GM23338 (cell line): ENCODE data around the gene AFF1. TPM values are rescaled to one million over a fixed set of nuclear protein-coding genes. Genes with fewer than 3 reads are reported as not detected.
"Not testable (repeated sequence)": the region's sequence is repeated elsewhere in the genome, so short reads cannot be mapped to it uniquely, and the experiment has no call there.

ENCODE experiments used
- ATAC-seq: fragments of 200-7000 bp; cut with Tn5 transposase; 3 replicates; pipeline ENCODE4 v1.9.1; 2020
- DNase-seq: peaks from one replicate; pipeline ENCODE4 v3.0.0-alpha.2; 2015; ENCODE audit warnings: low spot score
- H2AFZ ChIP-seq: fragments of 200-600 bp; sonication (generic); 2 replicates; pipeline ENCODE4 v1.8.0; 2016; ENCODE audit warnings: antibody characterized with exemption, mild to moderate bottlenecking, moderate library complexity
- H3F3A ChIP-seq: fragments of 200-600 bp; sonication (generic); replicated peaks from 2 replicates; pipeline ENCODE4 v1.8.0; 2017; ENCODE audit warnings: antibody characterized with exemption, mixed run types, low read depth
- H3K27ac ChIP-seq: fragments of 200-600 bp; sonication (generic); 2 replicates; pipeline ENCODE4 v1.6.1; 2016; ENCODE audit warnings: low read depth
- H3K27me3 ChIP-seq: fragments of 200-600 bp; sonication (generic); 2 replicates; pipeline ENCODE4 v1.8.0; 2016; ENCODE audit warnings: mild to moderate bottlenecking, mixed run types, moderate library complexity; ENCODE audit not compliant: insufficient read depth
- H3K36me3 ChIP-seq: fragments of 200-600 bp; sonication (generic); 2 replicates; pipeline ENCODE4 v1.8.0; 2016; ENCODE audit warnings: mild to moderate bottlenecking; ENCODE audit not compliant: insufficient read depth
- H3K4me1 ChIP-seq: fragments of 200-600 bp; sonication (generic); 2 replicates; pipeline ENCODE4 v1.8.0; 2016; ENCODE audit warnings: mild to moderate bottlenecking, moderate library complexity; ENCODE audit not compliant: insufficient read depth
- H3K4me2 ChIP-seq: fragments of 200-600 bp; sonication (generic); 2 replicates; pipeline ENCODE4 v1.7.1; 2017; ENCODE audit warnings: mixed run types
- H3K4me3 ChIP-seq: fragments of 200-600 bp; sonication (generic); 2 replicates; pipeline ENCODE4 v1.6.1; 2016; ENCODE audit warnings: mixed run types
- H3K79me2 ChIP-seq: fragments of 200-600 bp; sonication (generic); replicated peaks from 2 replicates; pipeline ENCODE4 v1.8.0; 2017; ENCODE audit warnings: mild to moderate bottlenecking; ENCODE audit not compliant: insufficient read depth
- H3K9me2 ChIP-seq: fragments of 200-600 bp; sonication (generic); 2 replicates; pipeline ENCODE4 v1.8.0; 2017; ENCODE audit not compliant: insufficient read depth
- H4K20me1 ChIP-seq: fragments of 200-600 bp; sonication (generic); replicated peaks from 2 replicates; pipeline ENCODE4 v1.8.0; 2017; ENCODE audit warnings: mild to moderate bottlenecking; ENCODE audit not compliant: insufficient read depth
- H3K27ac Mint-ChIP-seq: 2 replicates; pipeline ENCODE4 v1.8.0; 2020; ENCODE audit warnings: inconsistent platforms, mild to moderate bottlenecking, moderate library complexity, mixed read lengths
- H3K27me3 Mint-ChIP-seq: 3 replicates; pipeline ENCODE4 v1.8.0; 2022; ENCODE audit warnings: low read depth, mild to moderate bottlenecking, moderate library complexity, mixed read lengths, inconsistent platforms; ENCODE audit not compliant: insufficient read depth, poor library complexity
- H3K36me3 Mint-ChIP-seq: 3 replicates; pipeline ENCODE4 v1.8.0; 2021; ENCODE audit warnings: low read depth, mild to moderate bottlenecking, inconsistent platforms, moderate library complexity, mixed read lengths
- H3K4me1 Mint-ChIP-seq: 3 replicates; pipeline ENCODE4 v1.8.0; 2020; ENCODE audit warnings: mild to moderate bottlenecking, inconsistent platforms, mixed read lengths
- H3K4me3 Mint-ChIP-seq: 3 replicates; pipeline ENCODE4 v1.8.0; 2021; ENCODE audit warnings: moderate library complexity, mild to moderate bottlenecking, inconsistent platforms, mixed read lengths
- H3K9me3 Mint-ChIP-seq: 3 replicates; pipeline ENCODE4 v1.8.0; 2020; ENCODE audit warnings: moderate library complexity, mild to moderate bottlenecking, inconsistent platforms, mixed read lengths
- ETS1 ChIP-seq: IDR thresholded peaks from 2 replicates; pipeline ENCODE4 v1.6.1; 2016; ENCODE audit warnings: antibody characterized with exemption
- EZH2 ChIP-seq: fragments of 200-600 bp; sonication (generic); IDR thresholded peaks from one replicate; pipeline ENCODE4 v1.8.0; 2017; ENCODE audit warnings: antibody characterized with exemption, mild to moderate bottlenecking, low read depth; ENCODE audit not compliant: unreplicated experiment
- EZH2phosphoT487 ChIP-seq: fragments of 200-600 bp; sonication (generic); IDR thresholded peaks from one replicate; pipeline ENCODE4 v1.8.1; 2018; ENCODE audit warnings: antibody characterized with exemption; ENCODE audit not compliant: unreplicated experiment
- POLR2AphosphoS5 ChIP-seq: IDR thresholded peaks from 2 replicates; pipeline ENCODE4 v1.6.1; 2016; ENCODE audit warnings: antibody characterized with exemption, low read depth
- REST ChIP-seq: IDR thresholded peaks from one replicate; pipeline ENCODE4 v1.6.1; 2018; ENCODE audit warnings: antibody characterized with exemption; ENCODE audit not compliant: unreplicated experiment
- ZNF331 ChIP-seq: fragments of 250-450 bp; sonication (Bioruptor Pico); IDR thresholded peaks from 2 replicates; pipeline ENCODE4 v1.5.0; 2020; ENCODE audit warnings: low read depth, mild to moderate bottlenecking, moderate library complexity
- polyA plus RNA-seq: library from polyadenylated mRNA; unstranded; fragments of >200 nt; fragmentation: Nextera tagmentation; extraction: Ambion mirVana; gene quantifications from 2 replicates; pipeline ENCODE4 v1.2.1, GENCODE V29; 2016
- total RNA-seq: library from RNA; depleted of rRNA; stranded (reverse); fragments of >200 nt; shearing (Covaris generic); gene quantifications from 2 replicates; pipeline ENCODE4 v1.2.3, GENCODE V29; 2014
- TF ChIP-seq, protein P1 (sequence below), 2 experiments: fragments of 200-600 bp in 1 of 2; sonication (generic) in 1 of 2; conservative IDR thresholded peaks; 2 replicates each; pipeline versions ENCODE4 v1.5.1 to v1.6.1; 2016 to 2017; ENCODE audit warnings: antibody characterized with exemption in 2 of 2, low read depth in 2 of 2, mild to moderate bottlenecking in 2 of 2, moderate library complexity in 1 of 2

Gene AFF1
- total and polyA plus RNA-seq, 2 experiments from 2014 or later, result 42.6 to 67.2 TPM

DNA sequence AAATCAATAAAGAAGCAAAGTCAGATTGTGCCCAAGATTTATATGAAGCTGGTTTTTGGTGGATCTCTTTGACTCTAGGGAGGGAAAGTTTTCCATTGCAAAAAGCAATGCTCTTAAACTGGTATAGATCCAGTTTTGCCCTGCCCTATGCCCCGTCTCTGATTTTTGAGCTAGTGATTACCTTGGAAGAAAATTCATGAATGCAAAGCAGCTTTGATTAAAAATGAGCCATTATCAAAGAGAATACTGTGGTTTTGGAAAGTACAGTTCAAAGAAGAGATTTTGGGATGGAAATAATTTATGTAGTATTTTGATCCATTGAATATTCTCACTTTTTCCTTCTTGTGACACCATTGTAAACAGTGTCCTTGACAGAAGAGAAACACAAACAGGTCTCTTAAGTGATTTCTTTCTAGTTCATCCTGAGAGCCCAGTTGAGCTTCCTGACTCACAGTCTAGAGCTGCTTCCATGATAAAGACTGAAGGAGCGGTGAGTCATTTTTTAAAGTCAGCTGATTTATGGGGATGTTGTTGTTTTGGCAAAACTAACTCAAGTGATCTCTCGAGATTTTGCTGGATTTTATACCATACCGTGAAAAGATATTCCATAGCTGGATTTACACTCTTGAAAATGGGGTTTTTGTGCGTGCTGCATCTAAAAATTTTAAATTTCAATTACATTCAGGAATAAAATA lies 76.7 kb downstream of the AFF1 start:
- Histone ChIP-seq H4K20me1 (peaks cover 15% of the 10 kb centered on the region), H3K27ac (peak overlapping the region; percentile 75), H3K4me2 (peak overlapping the region; percentile 48), H3K27me3 (peaks cover 11% of the 10 kb centered on the region), H3F3A (no peaks in the 10 kb centered on the region), H3K79me2 (peaks cover 91% of the 10 kb centered on the region), H3K36me3 (no peaks in the 10 kb centered on the region), H3K4me3 (no peak overlapping the region), H3K9me2 (no peaks in the 10 kb centered on the region), H3K4me1 (peaks cover 75% of the 10 kb centered on the region), H2AFZ (no peak overlapping the region)
- TF ChIP-seq ZNF331 (CRISPR knock-in tag), result no peak
- no peak for TF ChIP-seq POLR2AphosphoS5
- no peak for TF ChIP-seq REST
- TF ChIP-seq EZH2phosphoT487, result no peak
- ATAC-seq (no peak; the same call in 2 of the 3 replicates), DNase-seq (peak; percentile 75)
- no peaks in the 10 kb centered on the region for H3K9me3 Mint-ChIP-seq
- H3K4me1 Mint-ChIP-seq, result peaks cover 76% of the 10 kb centered on the region
- H3K27me3 Mint-ChIP-seq, result peaks cover 15% of the 10 kb centered on the region
- H3K36me3 Mint-ChIP-seq, result no peaks in the 10 kb centered on the region
- H3K27ac Mint-ChIP-seq, result peak overlapping the region; percentile 91
- peak overlapping the region; percentile 42; the same call in 2 of the 3 replicates for H3K4me3 Mint-ChIP-seq

GRCh38 chr4:87012265-87012953 lies 77.6 kb downstream of the AFF1 start:
- Histone ChIP-seq H3K27ac (peak overlapping the region; percentile 75), H4K20me1 (peaks cover 15% of the 10 kb centered on the region), H3K4me3 (no peak overlapping the region), H3F3A (no peaks in the 10 kb centered on the region), H3K9me2 (no peaks in the 10 kb centered on the region), H3K79me2 (peaks cover 100% of the 10 kb centered on the region), H3K4me1 (peaks cover 76% of the 10 kb centered on the region), H3K36me3 (no peaks in the 10 kb centered on the region), H3K4me2 (0 out of 2 replicates have a peak overlapping the region, but pooled peaks have one; percentile 48), H2AFZ (no peak overlapping the region), H3K27me3 (peaks cover 11% of the 10 kb centered on the region)
- H3K36me3 Mint-ChIP-seq, result no peaks in the 10 kb centered on the region
- no peak overlapping the region for H3K4me3 Mint-ChIP-seq
- peaks cover 78% of the 10 kb centered on the region for H3K4me1 Mint-ChIP-seq
- no peak for TF ChIP-seq EZH2
- TF ChIP-seq ETS1, result no peak
- TF ChIP-seq, protein P1, sequence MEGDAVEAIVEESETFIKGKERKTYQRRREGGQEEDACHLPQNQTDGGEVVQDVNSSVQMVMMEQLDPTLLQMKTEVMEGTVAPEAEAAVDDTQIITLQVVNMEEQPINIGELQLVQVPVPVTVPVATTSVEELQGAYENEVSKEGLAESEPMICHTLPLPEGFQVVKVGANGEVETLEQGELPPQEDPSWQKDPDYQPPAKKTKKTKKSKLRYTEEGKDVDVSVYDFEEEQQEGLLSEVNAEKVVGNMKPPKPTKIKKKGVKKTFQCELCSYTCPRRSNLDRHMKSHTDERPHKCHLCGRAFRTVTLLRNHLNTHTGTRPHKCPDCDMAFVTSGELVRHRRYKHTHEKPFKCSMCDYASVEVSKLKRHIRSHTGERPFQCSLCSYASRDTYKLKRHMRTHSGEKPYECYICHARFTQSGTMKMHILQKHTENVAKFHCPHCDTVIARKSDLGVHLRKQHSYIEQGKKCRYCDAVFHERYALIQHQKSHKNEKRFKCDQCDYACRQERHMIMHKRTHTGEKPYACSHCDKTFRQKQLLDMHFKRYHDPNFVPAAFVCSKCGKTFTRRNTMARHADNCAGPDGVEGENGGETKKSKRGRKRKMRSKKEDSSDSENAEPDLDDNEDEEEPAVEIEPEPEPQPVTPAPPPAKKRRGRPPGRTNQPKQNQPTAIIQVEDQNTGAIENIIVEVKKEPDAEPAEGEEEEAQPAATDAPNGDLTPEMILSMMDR (conservative IDR thresholded peaks at IDR 0.05; ENCODE audit: low read depth in 2 of 2), result no peak
- DNase-seq, result no peak
- no peak for ATAC-seq
- peaks cover 12% of the 10 kb centered on the region for H3K27me3 Mint-ChIP-seq
- peak overlapping the region; percentile 47; the same call in 1 of the 2 replicates for H3K27ac Mint-ChIP-seq
- no peaks in the 10 kb centered on the region for H3K9me3 Mint-ChIP-seq

GRCh38 chr4:87012954-87013308 lies 78.1 kb downstream of the AFF1 start:
- not testable (repeated sequence) for H3K4me3 ChIP-seq, H3K4me3 Mint-ChIP-seq
- peak overlapping the region; percentile 85; the same call in 1 of the 2 replicates for H3K27ac Mint-ChIP-seq

More at GRCh38 chr4:87012954-87013308, 78.1 kb downstream of the AFF1 start:
- H3K27me3 Mint-ChIP-seq, H3K9me2 ChIP-seq, H3K36me3 ChIP-seq, H3K36me3 Mint-ChIP-seq, H2AFZ ChIP-seq, H3F3A ChIP-seq, H3K4me2 ChIP-seq, ATAC-seq, DNase-seq, H3K9me3 Mint-ChIP-seq, H3K27me3 ChIP-seq: not testable (repeated sequence)
- H4K20me1 ChIP-seq, result peaks cover 15% of the 10 kb centered on the region
- H3K4me1 ChIP-seq, result peaks cover 80% of the 10 kb centered on the region
- H3K27ac ChIP-seq, result peak overlapping the region; percentile 75
- H3K79me2 ChIP-seq, result peaks cover 100% of the 10 kb centered on the region
- peaks cover 79% of the 10 kb centered on the region for H3K4me1 Mint-ChIP-seq
